ENCODE results near the gene ZDHHC16.
A peak's percentile ranks its signal among the peaks of the same experiment; 100 is the strongest.

ZDHHC16 gene

GRCh38 chr10:97482381-97482780 lies 36.4 kb downstream of the ZDHHC16 start:
- DNase-seq: no peak

DNA sequence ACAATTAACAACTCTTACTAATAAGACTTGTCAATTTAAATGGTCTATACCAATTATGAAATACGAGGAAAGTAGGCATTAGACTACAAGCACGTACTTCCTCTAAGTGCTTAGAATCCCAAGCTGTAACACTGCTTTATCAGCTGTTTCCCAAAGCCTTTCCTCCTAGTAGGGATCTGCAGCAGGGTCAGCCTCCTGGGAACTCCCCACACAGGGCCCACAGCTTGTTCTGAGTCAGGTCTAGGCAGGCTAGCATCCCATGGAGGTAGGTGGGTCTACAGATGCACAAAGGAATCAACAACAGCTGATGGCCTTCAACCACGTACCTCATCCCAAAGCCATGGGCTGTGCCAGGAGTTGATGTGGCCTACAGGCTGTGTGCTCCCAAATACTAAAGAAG lies 37.5 kb downstream of the ZDHHC16 start:
- DNase-seq: no peak

GRCh38 chr10:97483921-97484320 lies 37.9 kb downstream of the ZDHHC16 start:
- no peak for DNase-seq

DNA sequence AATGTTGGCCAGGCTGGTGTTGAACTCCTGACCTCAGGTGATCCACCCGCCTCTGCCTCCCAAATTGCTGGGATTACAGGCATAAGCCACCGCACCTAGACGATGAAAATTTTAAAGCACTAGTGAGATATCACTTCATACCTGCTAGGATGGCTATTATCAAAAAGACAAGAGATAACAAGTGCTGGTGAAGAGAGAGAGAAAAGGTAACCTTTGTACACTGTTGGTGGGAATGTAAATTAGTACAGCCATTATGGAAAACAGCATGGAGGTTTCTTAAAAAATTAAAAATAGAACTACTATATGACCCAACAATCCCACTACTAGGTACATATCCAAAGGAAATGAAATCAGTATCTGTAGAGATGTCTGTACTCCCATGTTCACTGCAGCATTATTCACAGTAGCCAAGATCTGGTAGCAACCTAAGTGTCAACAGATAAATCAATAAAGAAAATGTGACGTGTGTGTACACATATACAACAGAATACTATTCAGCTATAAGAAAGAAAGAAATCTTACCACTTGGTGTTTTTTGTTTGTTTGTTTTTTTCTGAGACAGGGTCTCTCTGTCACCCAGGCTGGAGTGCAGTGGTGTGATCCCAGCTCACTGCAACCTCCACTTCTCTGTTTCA lies 39.8 kb downstream of the ZDHHC16 start:
- no peak for DNase-seq

DNA sequence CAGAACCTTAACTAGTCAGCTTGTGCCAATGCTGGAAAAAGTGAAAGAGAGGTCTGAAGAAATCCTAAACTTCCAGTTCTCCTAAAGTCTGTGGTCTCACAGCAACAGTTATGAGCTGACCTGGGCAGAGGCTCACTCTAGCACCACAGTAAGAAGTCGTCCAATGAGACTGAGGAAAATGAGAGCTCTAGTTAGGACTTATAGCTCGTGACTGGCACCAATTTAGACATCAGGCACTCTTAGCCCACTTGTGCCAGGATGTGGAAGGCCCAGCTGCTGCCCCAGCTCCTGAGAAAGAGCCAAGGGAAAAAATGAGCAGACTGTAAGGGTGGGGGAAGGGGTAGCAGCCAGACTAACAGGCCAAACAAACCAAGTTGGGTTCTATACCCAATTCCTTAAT lies 44.6 kb downstream of the ZDHHC16 start:
- no peak for DNase-seq

GRCh38 chr10:97494151-97494550 lies 48.2 kb downstream of the ZDHHC16 start:
- DNase-seq: peak; percentile 13

DNA sequence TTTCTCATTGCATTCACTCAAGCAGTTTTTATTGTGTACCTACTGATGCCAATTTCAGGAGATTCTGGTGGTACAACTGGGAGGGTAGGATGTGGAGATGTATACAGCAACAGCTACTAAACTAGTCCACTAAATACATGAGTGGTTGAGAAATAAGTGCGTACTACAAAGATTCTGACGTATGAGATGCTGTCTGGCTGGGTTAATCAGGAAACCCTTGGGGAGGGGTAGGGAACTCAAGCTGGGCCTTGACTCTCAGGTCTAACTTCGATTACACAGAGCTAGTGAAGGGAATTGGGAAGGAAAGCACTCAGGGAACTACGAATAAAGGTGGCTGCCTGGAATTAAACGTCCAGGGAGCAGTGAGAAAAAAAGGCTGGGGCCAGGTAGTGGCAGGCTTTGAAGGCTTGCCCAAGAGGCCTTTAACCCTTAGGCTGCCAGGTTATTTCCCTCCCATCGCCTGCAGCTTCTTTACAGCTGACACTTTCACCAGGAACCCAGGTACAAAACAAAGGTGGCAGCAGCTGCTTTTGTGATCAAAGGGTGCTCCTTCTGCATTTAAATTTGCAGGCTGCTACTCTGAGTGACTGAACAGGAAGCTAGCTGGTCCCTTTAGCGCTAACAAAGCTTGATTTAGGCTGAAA lies 49.0 kb downstream of the ZDHHC16 start:
- no peak for DNase-seq

- peak; percentile 63 for DNase-seq
Measured at GRCh38 chr10:97497572-97498075, 51.6 kb downstream of the ZDHHC16 start.

DNA sequence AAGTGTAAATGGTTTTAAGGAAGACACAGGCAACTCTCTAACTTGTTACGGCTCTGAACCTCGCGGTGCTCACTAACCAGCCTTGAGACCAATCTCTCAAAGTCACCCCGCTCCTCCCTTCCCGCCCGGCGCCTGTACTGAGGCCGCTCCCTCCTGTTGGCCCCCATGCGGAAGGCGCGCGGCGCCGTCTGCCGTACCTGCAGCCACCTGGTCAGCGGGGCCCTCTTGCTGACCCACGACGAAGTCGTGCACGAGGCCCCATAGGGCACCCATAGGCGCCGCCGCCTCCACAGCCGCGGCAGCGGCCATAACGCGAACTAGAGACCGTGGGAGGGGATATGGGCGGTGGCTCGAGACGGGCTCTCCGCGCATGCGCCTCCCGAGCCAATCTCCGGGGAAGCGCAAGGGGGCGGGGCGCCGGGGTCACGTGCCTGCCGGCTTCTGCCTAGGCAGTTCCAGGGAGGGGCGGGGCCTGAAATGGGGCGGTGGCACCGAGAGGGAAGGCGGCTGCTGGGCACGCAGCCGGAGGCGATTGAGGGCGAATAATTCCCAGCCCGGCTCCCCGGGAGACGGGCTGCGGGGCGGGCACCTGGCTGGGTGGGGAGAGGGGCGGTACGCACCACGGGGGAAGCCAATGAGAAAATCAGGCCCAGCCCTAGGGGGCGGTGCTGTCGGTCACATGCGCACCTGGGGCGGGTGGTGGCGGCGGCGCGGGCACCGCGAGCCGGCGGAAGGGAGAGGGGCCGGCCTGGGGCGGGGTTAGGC lies 52.3 kb downstream of the ZDHHC16 start, which contains the start of gene MMS19:
MMS19 (minus strand) TSS at position 347 of the 765 bp plus-strand sequence; CDS start at position 309, 38 bp downstream.
- DNase-seq: peak; percentile 100

DNA sequence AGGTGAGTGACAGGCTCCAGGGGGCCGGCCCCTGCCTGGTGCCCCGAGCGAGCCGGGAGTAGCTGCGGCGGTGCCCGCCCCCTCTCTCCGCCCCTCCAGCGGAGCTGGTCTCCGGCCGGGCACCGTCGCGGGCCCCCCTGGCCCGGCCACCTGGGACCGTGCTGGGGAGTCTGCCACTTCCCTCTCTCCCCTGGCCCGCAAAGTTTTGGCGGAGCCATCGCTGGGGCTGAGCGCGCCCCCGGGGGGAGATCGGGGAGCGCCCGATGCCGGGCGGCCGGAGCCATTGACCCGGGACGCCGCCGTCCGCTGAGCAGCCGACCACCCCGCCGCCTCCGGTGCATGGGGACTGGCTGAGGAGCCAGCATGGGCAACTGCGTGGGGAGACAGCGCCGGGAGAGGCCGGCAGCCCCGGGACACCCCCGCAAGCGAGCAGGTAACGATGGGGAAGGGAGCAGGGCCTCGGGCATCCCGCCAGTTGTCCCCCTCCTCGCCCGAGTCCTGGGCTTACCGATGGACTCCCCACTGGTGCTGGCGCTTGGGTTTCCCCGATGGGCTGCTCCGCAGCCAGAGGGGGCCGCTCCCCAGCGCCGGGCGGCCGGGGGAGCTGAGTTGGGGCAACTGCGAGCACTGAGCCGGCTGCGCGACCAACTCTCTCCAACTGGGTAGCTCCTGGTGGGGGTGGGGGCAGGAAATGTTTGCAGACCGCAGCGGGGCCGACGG lies 53.0 kb downstream of the ZDHHC16 start, which contains the start of gene UBTD1:
UBTD1 (plus strand) TSS at position 84 of the 720 bp plus-strand sequence; CDS start at position 364, 280 bp downstream.
- peak; percentile 23 for DNase-seq

DNA sequence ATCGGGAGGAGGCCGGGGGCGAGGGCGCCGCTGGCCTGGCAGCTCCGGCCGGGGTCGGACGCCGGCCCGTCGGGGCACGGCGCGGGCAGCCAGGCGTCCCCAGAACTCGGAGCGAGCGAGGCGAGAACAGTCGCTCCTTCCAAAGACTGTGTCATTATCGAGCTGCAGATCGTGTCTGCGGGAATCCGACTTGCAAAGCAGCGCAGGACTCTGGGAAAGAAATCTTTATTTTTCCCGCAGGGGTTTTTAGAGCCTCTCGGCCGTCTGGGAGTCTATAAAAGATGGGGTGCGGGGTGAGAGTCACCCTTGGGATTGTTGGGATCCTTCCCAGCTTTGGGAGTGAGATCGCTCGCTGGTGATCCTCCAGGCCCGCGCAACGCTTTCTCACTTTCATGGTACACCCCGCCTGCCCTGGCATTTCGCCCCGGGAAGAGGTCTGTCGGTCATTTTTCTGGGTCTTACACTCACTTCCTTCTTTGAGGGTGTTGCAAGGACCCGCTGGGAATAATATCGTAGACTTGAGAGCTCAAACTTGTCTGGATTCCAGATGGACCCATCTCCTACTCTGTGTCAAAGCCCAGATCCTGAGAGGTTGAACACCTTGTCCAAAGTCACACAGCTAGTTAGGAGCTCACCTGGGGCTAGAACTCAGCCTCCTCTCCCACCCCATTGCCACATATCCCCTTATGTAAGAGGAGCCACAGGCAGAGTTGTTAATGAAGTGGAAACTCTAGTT lies 53.8 kb downstream of the ZDHHC16 start:
- DNase-seq: no peak

DNA sequence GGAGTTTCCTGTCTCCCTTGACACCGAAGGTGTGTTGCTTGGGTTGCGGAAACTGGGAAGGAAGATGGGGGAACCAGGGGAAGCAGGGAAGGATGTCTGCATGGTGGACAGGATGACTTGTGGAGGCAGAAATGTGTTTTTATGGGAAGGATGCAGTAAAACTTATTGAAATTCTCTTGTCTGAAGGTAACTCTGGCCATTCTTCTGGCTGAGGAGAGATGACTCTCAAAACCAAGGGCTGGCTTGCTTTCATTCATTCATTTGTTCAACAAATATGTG lies 54.3 kb downstream of the ZDHHC16 start:
- DNase-seq: no peak

DNA sequence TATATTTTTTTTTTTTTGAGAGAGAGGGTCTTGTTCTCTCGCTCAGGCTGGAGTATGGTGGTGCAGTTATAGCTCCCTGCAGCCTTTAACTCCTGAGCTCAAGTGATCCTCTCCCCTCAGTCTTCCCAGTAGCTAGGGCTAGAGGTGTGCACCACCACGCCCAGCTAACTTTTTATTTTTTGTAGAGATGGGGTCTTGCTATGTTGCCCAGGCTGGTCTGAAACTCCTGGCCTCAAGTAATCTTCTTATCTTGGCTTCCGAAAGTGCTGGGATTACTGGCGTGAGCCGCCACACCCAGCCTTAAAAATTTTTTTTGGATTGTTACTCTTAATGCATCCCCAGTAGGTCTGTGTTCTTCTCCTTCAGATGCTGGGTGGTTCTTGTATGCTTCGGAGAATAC lies 56.9 kb downstream of the ZDHHC16 start:
- no peak for DNase-seq

- DNase-seq: no peak
Measured at GRCh38 chr10:97503406-97503805, 57.4 kb downstream of the ZDHHC16 start.

DNA sequence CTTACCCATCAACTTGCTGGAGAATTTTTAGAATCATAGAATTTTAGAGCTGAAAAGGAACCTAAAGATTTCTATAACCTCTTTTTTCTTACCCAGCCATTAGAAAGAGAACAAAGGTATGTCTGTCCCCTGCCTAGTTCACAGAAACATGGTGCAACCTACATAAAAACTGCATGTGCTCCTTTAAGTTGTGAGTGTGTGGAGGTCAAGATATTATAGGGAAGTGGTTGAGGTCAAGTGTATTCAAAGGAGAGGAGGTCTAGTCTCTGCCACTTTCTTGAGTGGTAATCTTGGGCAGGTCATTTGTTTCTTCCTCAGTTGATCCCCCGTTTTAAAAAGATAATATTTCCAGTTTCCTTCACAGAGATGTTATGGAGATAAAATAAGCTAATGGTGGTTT lies 59.2 kb downstream of the ZDHHC16 start:
- DNase-seq: no peak

DNA sequence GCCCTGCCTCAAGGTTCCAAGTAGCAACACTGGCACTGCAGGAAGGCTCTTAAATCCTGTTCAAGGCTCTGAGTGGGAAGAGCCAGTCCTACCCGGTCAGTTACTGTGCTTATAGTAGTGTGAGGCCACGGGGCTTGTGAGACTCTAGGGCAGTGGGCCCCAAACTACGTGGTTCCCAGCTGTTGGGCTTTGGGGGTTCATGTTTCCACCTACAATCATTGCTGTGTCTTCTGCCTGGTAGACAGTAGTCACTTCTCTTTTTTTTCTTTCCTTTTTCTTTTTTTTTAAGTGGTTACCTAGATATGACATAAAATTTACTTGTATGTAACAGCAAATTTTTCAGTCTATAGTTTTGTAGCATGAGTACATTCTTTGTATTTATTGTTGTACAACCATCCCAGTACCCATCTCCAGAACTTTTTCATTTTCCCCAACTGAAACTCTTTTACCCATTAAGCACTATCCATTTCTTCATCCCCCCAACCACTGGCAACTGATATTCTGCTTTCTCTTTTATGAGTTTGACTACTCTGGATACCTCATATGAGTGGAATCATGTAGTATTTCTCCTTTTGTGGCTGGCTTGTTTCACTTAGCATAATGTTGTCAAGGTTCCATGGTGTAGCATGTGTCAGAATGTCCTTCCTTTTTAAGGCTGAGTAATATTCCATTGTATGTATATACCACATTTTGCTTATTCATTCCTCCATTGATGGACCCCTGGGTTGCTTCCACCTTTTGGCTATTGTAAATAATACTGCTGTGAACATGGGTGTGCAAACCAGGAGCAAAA lies 60.4 kb downstream of the ZDHHC16 start:
- no peak for DNase-seq
